ENCODE results near the gene TMTC2.

Gene TMTC2

GRCh38 chr12:82948491-82948890, 261.8 kb downstream of the TMTC2 start:
- Histone ChIP-seq H3K79me2 (ENCODE audit: insufficient read depth, low read depth) (no peaks in the 10 kb centered on the region), H4K20me1 (ENCODE audit: insufficient read depth) (no peaks in the 10 kb centered on the region), H3K9ac (no peak overlapping the region), H3K4me2 (no peak overlapping the region), H3K4me3 (IDR thresholded peaks at IDR 0.05; ENCODE audit: insufficient read depth, low read depth, low read length) (no peak overlapping the region), H3K4me1 (ENCODE audit: low read depth, poor library complexity, severe bottlenecking) (no peaks in the 10 kb centered on the region), H2AFZ (ENCODE audit: low read depth) (no peak overlapping the region), H3K36me3 (ENCODE audit: insufficient read depth) (no peaks in the 10 kb centered on the region), H3K27ac (no peak overlapping the region), H3K27me3 (ENCODE audit: insufficient read depth, low read depth) (no peaks in the 10 kb centered on the region)
- TF ChIP-seq, protein P1, sequence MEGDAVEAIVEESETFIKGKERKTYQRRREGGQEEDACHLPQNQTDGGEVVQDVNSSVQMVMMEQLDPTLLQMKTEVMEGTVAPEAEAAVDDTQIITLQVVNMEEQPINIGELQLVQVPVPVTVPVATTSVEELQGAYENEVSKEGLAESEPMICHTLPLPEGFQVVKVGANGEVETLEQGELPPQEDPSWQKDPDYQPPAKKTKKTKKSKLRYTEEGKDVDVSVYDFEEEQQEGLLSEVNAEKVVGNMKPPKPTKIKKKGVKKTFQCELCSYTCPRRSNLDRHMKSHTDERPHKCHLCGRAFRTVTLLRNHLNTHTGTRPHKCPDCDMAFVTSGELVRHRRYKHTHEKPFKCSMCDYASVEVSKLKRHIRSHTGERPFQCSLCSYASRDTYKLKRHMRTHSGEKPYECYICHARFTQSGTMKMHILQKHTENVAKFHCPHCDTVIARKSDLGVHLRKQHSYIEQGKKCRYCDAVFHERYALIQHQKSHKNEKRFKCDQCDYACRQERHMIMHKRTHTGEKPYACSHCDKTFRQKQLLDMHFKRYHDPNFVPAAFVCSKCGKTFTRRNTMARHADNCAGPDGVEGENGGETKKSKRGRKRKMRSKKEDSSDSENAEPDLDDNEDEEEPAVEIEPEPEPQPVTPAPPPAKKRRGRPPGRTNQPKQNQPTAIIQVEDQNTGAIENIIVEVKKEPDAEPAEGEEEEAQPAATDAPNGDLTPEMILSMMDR (conservative IDR thresholded peaks at IDR 0.05; ENCODE audit: low read depth, low read length) = no peak

- H3K4me3 ChIP-seq (IDR thresholded peaks at IDR 0.05; ENCODE audit: insufficient read depth, low read depth, low read length) = no peak overlapping the region
- H3K27ac ChIP-seq = no peak overlapping the region
- no peak overlapping the region for H2AFZ ChIP-seq (ENCODE audit: low read depth)
- no peaks in the 10 kb centered on the region for H3K4me1 ChIP-seq (ENCODE audit: low read depth, poor library complexity, severe bottlenecking)
- no peak overlapping the region for H3K9ac ChIP-seq
- TF ChIP-seq, protein P1 (conservative IDR thresholded peaks at IDR 0.05; ENCODE audit: low read depth, low read length) = no peak
- no peaks in the 10 kb centered on the region for H3K27me3 ChIP-seq (ENCODE audit: insufficient read depth, low read depth)
- H4K20me1 ChIP-seq (ENCODE audit: insufficient read depth) = no peaks in the 10 kb centered on the region
- H3K4me2 ChIP-seq = no peak overlapping the region
- H3K36me3 ChIP-seq (ENCODE audit: insufficient read depth) = no peaks in the 10 kb centered on the region
- no peaks in the 10 kb centered on the region for H3K79me2 ChIP-seq (ENCODE audit: insufficient read depth, low read depth)
Observed at GRCh38 chr12:82950356-82950755, 263.6 kb downstream of the TMTC2 start.

- Histone ChIP-seq H3K36me3 (ENCODE audit: insufficient read depth) (no peaks in the 10 kb centered on the region), H3K4me2 (no peak overlapping the region), H3K4me1 (ENCODE audit: low read depth, poor library complexity, severe bottlenecking) (no peaks in the 10 kb centered on the region), H3K79me2 (ENCODE audit: insufficient read depth, low read depth) (no peaks in the 10 kb centered on the region), H3K27ac (no peak overlapping the region), H4K20me1 (ENCODE audit: insufficient read depth) (no peaks in the 10 kb centered on the region), H3K9ac (no peak overlapping the region), H3K27me3 (ENCODE audit: insufficient read depth, low read depth) (no peaks in the 10 kb centered on the region), H3K4me3 (IDR thresholded peaks at IDR 0.05; ENCODE audit: insufficient read depth, low read depth, low read length) (no peak overlapping the region), H2AFZ (ENCODE audit: low read depth) (no peak overlapping the region)
- TF ChIP-seq, protein P1 (conservative IDR thresholded peaks at IDR 0.05; ENCODE audit: low read depth, low read length) = no peak
Observed at GRCh38 chr12:82952946-82953345, 266.2 kb downstream of the TMTC2 start.

DNA sequence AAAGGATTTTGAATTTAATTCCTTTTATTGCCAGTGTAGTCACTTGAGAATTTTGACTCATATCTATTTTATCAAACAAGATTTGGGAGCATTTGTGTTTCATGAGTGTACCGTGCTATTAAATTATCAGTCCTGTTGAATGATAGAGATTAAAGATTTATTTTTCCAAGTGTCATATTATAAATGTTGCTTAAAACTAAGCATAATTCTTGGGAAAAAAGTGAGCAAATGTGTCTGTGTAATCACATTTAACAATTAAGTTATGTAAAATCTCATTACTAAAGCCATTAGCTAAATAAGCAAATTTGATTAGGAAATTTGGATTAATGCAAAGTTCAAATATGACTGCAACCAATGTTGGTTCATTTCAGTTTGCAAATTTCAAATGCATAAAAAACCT, 266.7 kb downstream of the TMTC2 start:
- Histone ChIP-seq H3K9ac (no peak overlapping the region), H3K79me2 (ENCODE audit: insufficient read depth, low read depth) (no peaks in the 10 kb centered on the region), H3K4me3 (IDR thresholded peaks at IDR 0.05; ENCODE audit: insufficient read depth, low read depth, low read length) (no peak overlapping the region), H3K4me1 (ENCODE audit: low read depth, poor library complexity, severe bottlenecking) (no peaks in the 10 kb centered on the region), H4K20me1 (ENCODE audit: insufficient read depth) (no peaks in the 10 kb centered on the region), H2AFZ (ENCODE audit: low read depth) (no peak overlapping the region), H3K27ac (no peak overlapping the region), H3K36me3 (ENCODE audit: insufficient read depth) (no peaks in the 10 kb centered on the region), H3K27me3 (ENCODE audit: insufficient read depth, low read depth) (no peaks in the 10 kb centered on the region), H3K4me2 (no peak overlapping the region)
- TF ChIP-seq, protein P1 (conservative IDR thresholded peaks at IDR 0.05; ENCODE audit: low read depth, low read length) = no peak

Measured in KMS-11 (cell line).